B cell (primary cell): ENCODE results near the gene CCDC57. TPM values are rescaled to one million over a fixed set of nuclear protein-coding genes. Genes with fewer than 3 reads are reported as not detected.

ENCODE experiments used
- ATAC-seq: fragments of 200-7000 bp; cut with Tn5 transposase; one replicate; pipeline ENCODE4 v1.10.0; 2021; ENCODE audit warnings: low read depth, mild to moderate bottlenecking, moderate number of reproducible peaks, moderate library complexity
- CTCF ChIA-PET: fragments of 350-600 bp; sonication (Branson Sonifier 250); formaldehyde crosslinking; loops from one replicate; lab custom pipeline; 2021; ENCODE audit warnings: antibody characterized with exemption, inconsistent platforms; lab: Charles Lee
- POLR2A ChIA-PET: fragments of 350-600 bp; sonication (Branson Sonifier 250); formaldehyde crosslinking; loops from one replicate; lab custom pipeline; 2021; ENCODE audit warnings: antibody characterized with exemption; lab: Charles Lee
- DNase-seq: peaks from one replicate; pipeline ENCODE4 v3.0.0; 2013
- H2AFZ ChIP-seq: 2 replicates; pipeline ENCODE4 v1.6.1; 2012; ENCODE audit warnings: mild to moderate bottlenecking, low read depth, low read length; ENCODE audit not compliant: insufficient read depth, poor library complexity, severe bottlenecking
- H3K27ac ChIP-seq, 2 donors: 1 replicate in 1 of 2; 2 replicates in 1 of 2; pipeline ENCODE4 v1.5.1; 2012 to 2013; ENCODE audit warnings: low read length in 2 of 2, mild to moderate bottlenecking in 2 of 2, moderate library complexity in 1 of 2
- H3K27me3 ChIP-seq, 4 experiments: fragments of 200-600 bp in 1 of 4; sonication (generic) in 1 of 4; replicated peaks in 1 of 4; 1 replicate in 2 of 4; 2 replicates in 2 of 4; pipeline versions ENCODE4 v1.6.1 to v1.7.0; 2013 to 2016; ENCODE audit warnings: low read length in 3 of 4, mild to moderate bottlenecking in 2 of 4, mixed read lengths in 1 of 4, moderate library complexity in 1 of 4; ENCODE audit not compliant: insufficient read depth in 4 of 4, control insufficient read depth in 3 of 4; ENCODE audit errors: control extremely low read depth in 1 of 4
- H3K36me3 ChIP-seq, 2 experiments: replicated peaks in 1 of 2; 1 replicate in 1 of 2; 2 replicates in 1 of 2; pipeline versions ENCODE4 v1.6.1 to v1.7.1; 2013; ENCODE audit warnings: low read length in 1 of 2; ENCODE audit not compliant: insufficient read depth in 2 of 2, control insufficient read depth in 1 of 2; ENCODE audit errors: control extremely low read depth in 1 of 2, extremely low read depth in 1 of 2
- H3K4me1 ChIP-seq, 2 donors: fragments of 200-600 bp in 1 of 2; sonication (generic) in 1 of 2; 1 replicate in 1 of 2; 2 replicates in 1 of 2; pipeline versions ENCODE4 v1.5.1 to v1.6.1; 2013 to 2017; ENCODE audit warnings: low read length in 2 of 2; ENCODE audit not compliant: control insufficient read depth in 2 of 2, insufficient read depth in 2 of 2
- H3K4me2 ChIP-seq: replicated peaks from 2 replicates; pipeline ENCODE3; 2012; ENCODE audit warnings: mild to moderate bottlenecking, low read depth, low read length; ENCODE audit not compliant: poor library complexity, severe bottlenecking
- H3K4me3 ChIP-seq, 5 experiments: fragments of 200-600 bp in 1 of 5; sonication (generic) in 1 of 5; 1 replicate in 3 of 5; 2 replicates in 2 of 5; pipeline versions ENCODE4 v1.5.1 to v1.7.0; 2011 to 2016; ENCODE audit warnings: low read length in 4 of 5, mild to moderate bottlenecking in 4 of 5, low read depth in 2 of 5, control low read depth in 1 of 5, moderate library complexity in 1 of 5; ENCODE audit not compliant: insufficient read depth in 1 of 5; ENCODE audit errors: control extremely low read depth in 1 of 5, extremely low read depth in 1 of 5
- H3K79me2 ChIP-seq: fragments of 200-600 bp; sonication (generic); one replicate; pipeline ENCODE4 v1.6.0; 2016; ENCODE audit warnings: low read length; ENCODE audit not compliant: control insufficient read depth, insufficient read depth
- H3K9ac ChIP-seq: fragments of 200-600 bp; sonication (generic); 2 replicates; pipeline ENCODE4 v1.6.1; 2017; ENCODE audit warnings: mild to moderate bottlenecking, low read length, moderate library complexity
- H3K9me3 ChIP-seq, 3 donors: one replicate each; pipeline versions ENCODE4 v1.6.1 to v1.7.1; 2013; ENCODE audit warnings: low read length in 2 of 3; ENCODE audit not compliant: control insufficient read depth in 2 of 3, insufficient read depth in 1 of 3; ENCODE audit errors: control extremely low read depth in 1 of 3
- H4K20me1 ChIP-seq: 2 replicates; pipeline ENCODE4 v1.6.0; 2012; ENCODE audit warnings: mild to moderate bottlenecking, low read length; ENCODE audit not compliant: insufficient read depth, control insufficient read depth, poor library complexity, severe bottlenecking
- H3K27ac Mint-ChIP-seq: one replicate; pipeline ENCODE4 v1.8.0; 2021; ENCODE audit warnings: mixed read lengths
- H3K27me3 Mint-ChIP-seq: one replicate; pipeline ENCODE4 v1.8.0; 2021; ENCODE audit warnings: mixed read lengths
- H3K4me1 Mint-ChIP-seq: one replicate; pipeline ENCODE4 v1.8.0; 2021; ENCODE audit warnings: mixed read lengths
- H3K4me3 Mint-ChIP-seq: one replicate; pipeline ENCODE4 v1.8.0; 2021; ENCODE audit warnings: mixed read lengths
- H3K9me3 Mint-ChIP-seq: one replicate; pipeline ENCODE4 v1.8.0; 2022; ENCODE audit warnings: mixed read lengths; ENCODE audit not compliant: insufficient read depth
- EZH2 ChIP-seq: IDR thresholded peaks from 2 replicates; pipeline ENCODE4 v1.6.1; 2012; ENCODE audit warnings: borderline replicate concordance, low read depth, mild to moderate bottlenecking, moderate library complexity, low read length; ENCODE audit not compliant: insufficient read depth, poor library complexity, severe bottlenecking
- WGBS: methylation state at CpG from one replicate; pipeline ENCODE4 v1.1.5; 2013; ENCODE audit warnings: missing lambda C conversion rate; ENCODE audit not compliant: insufficient coverage; 5-methylcytosine and 5-hydroxymethylcytosine counted together
- intact Hi-C: fragments of 100-400 bp; cut with micrococcal nuclease; formaldehyde crosslinking; loops from one replicate; pipeline ENCODE4 v1.10.0; 2022
- polyA plus RNA-seq: library from polyadenylated mRNA; depleted of rRNA; stranded (reverse); fragments of >200 nt; gene quantifications from 2 replicates; pipeline ENCODE4 v1.2.3, GENCODE V29; 2012
- total RNA-seq, 2 donors: library from RNA; stranded (reverse); fragments of 120-200 nt in 1 of 2; gene quantifications; 1 replicate in 1 of 2; 2 replicates in 1 of 2; pipeline versions ENCODE4 v1.2.3 to v1.2.4, GENCODE V29; 2013 to 2022
- TF ChIP-seq, protein P1 (sequence below): fragments of 200-600 bp; IDR thresholded peaks from one replicate; pipeline ENCODE4 v1.8.0; 2022; ENCODE audit warnings: antibody characterized with exemption, mild to moderate bottlenecking

CCDC57 gene
- total and polyA plus RNA-seq, 2 donors (not counting 1 experiment from before 2014, with no cell fraction given) = 49.7 to 67.2 TPM

DNA sequence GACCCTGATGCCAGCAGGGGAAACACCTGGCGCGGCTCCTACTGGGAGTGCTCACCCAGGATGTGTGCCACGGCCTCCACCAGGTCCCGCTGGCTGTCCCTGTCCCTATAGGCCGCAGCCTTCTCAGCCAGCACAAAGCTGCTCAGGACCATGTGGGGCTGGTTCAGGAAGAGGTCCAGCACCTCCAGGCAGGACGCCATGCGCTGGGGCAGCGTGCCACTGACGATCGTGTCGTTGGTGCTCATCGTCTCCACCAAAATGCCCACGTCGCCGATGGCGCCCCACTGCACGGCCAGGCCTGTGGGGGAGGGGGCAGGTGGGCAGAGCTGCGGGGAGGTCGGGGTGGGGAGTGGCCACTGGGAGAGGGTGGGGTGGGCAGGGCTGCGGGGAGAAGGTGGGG lies 131.1 kb downstream of the CCDC57 start:
- no peaks in the 10 kb centered on the region for H3K79me2 ChIP-seq
- 95% methylated on average over 16 of the region's 20 CpGs for WGBS
- no peak overlapping the region for H3K4me2 ChIP-seq
- peaks cover 0 to 46% of the 10 kb centered on the region in 2 experiments for H3K36me3 ChIP-seq
- Mint-ChIP-seq H3K4me1 (no peaks in the 10 kb centered on the region), H3K27me3 (no peaks in the 10 kb centered on the region), H3K27ac (no peak overlapping the region), H3K4me3 (no peak overlapping the region), H3K9me3 (no peaks in the 10 kb centered on the region)
- H3K4me1 ChIP-seq = no peaks in the 10 kb centered on the region
- H3K9ac ChIP-seq = no peak overlapping the region
- ChIA-PET CTCF (no interaction called here), POLR2A (interaction anchor here (0.5 kb wide), 1 partner anchor 10 kb away, joined by 9 read pairs; no protein-coding TSS in a partner anchor)
- DNase-seq = no peak
- no peaks in the 10 kb centered on the region for H3K27me3 ChIP-seq
- no peaks in the 10 kb centered on the region for H3K9me3 ChIP-seq
- no peak for TF ChIP-seq EZH2
- TF ChIP-seq, protein P1, sequence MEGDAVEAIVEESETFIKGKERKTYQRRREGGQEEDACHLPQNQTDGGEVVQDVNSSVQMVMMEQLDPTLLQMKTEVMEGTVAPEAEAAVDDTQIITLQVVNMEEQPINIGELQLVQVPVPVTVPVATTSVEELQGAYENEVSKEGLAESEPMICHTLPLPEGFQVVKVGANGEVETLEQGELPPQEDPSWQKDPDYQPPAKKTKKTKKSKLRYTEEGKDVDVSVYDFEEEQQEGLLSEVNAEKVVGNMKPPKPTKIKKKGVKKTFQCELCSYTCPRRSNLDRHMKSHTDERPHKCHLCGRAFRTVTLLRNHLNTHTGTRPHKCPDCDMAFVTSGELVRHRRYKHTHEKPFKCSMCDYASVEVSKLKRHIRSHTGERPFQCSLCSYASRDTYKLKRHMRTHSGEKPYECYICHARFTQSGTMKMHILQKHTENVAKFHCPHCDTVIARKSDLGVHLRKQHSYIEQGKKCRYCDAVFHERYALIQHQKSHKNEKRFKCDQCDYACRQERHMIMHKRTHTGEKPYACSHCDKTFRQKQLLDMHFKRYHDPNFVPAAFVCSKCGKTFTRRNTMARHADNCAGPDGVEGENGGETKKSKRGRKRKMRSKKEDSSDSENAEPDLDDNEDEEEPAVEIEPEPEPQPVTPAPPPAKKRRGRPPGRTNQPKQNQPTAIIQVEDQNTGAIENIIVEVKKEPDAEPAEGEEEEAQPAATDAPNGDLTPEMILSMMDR = no peak
- no peak overlapping the region for H3K4me3 ChIP-seq
- H3K27ac ChIP-seq = no peak overlapping the region
- no peak overlapping the region for H2AFZ ChIP-seq
- H4K20me1 ChIP-seq = no peaks in the 10 kb centered on the region
- no peak for ATAC-seq
- intact Hi-C loops = no loop called here

GRCh38 chr17:82080789-82081464 lies 131.7 kb downstream of the CCDC57 start:
- intact Hi-C loops = no loop called here
- H3K27me3 Mint-ChIP-seq = no peaks in the 10 kb centered on the region

More at GRCh38 chr17:82080789-82081464, 131.7 kb downstream of the CCDC57 start:
- Histone ChIP-seq H2AFZ (no peak overlapping the region), H3K36me3 (peaks cover 0 to 40% of the 10 kb centered on the region in 2 experiments), H3K9me3 (no peaks in the 10 kb centered on the region), H3K4me1 (no peaks in the 10 kb centered on the region), H3K27me3 (no peaks in the 10 kb centered on the region), H4K20me1 (no peaks in the 10 kb centered on the region), H3K4me3 (no peak overlapping the region), H3K9ac (no peak overlapping the region), H3K4me2 (no peak overlapping the region), H3K27ac (no peak overlapping the region), H3K79me2 (no peaks in the 10 kb centered on the region)
- 97% methylated on average over 44 of the region's 44 CpGs for WGBS
- no peaks in the 10 kb centered on the region for H3K9me3 Mint-ChIP-seq
- TF ChIP-seq, protein P1 = no peak
- no peak for TF ChIP-seq EZH2
- ChIA-PET CTCF (no interaction called here), POLR2A (interaction anchor here (0.5 kb wide), 1 partner anchor 10 kb away, joined by 9 read pairs; no protein-coding TSS in a partner anchor)
- DNase-seq (no peak), ATAC-seq (no peak)
- no peak overlapping the region for H3K27ac Mint-ChIP-seq
- H3K4me1 Mint-ChIP-seq = no peaks in the 10 kb centered on the region
- H3K4me3 Mint-ChIP-seq = no peak overlapping the region
